C4-2B (cell line): Measurements from ENCODE around the gene CCSER1.

Experiments used
- ZFX ChIP-seq: fragments of 450-650 bp; IDR thresholded peaks from 2 replicates; pipeline ENCODE4 v1.6.1; 2017
- TF ChIP-seq, protein P1 (sequence below): fragments of 450-650 bp; conservative IDR thresholded peaks from 2 replicates; pipeline ENCODE4 v1.5.1; 2017; ENCODE audit warnings: mild to moderate bottlenecking

DNA sequence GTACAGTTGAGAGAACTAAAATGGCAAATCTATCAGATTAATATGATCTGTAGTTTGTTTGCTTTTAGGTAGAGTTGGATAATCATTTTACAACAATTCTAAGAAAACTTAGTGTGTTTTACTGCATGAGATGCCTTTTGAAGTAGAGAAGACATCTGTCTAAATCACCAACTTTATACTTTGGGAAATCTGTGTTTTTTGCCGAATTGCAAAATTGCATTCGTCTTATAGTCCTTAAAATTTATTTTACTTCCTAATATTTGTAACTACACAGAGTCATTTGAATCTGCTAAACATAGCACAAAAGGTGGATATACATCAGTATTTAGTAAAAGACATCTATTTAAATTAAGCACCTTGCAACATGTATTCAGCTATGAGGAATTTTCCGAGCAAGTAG lies 100.0 kb downstream of the CCSER1 start:
- TF ChIP-seq, protein P1, sequence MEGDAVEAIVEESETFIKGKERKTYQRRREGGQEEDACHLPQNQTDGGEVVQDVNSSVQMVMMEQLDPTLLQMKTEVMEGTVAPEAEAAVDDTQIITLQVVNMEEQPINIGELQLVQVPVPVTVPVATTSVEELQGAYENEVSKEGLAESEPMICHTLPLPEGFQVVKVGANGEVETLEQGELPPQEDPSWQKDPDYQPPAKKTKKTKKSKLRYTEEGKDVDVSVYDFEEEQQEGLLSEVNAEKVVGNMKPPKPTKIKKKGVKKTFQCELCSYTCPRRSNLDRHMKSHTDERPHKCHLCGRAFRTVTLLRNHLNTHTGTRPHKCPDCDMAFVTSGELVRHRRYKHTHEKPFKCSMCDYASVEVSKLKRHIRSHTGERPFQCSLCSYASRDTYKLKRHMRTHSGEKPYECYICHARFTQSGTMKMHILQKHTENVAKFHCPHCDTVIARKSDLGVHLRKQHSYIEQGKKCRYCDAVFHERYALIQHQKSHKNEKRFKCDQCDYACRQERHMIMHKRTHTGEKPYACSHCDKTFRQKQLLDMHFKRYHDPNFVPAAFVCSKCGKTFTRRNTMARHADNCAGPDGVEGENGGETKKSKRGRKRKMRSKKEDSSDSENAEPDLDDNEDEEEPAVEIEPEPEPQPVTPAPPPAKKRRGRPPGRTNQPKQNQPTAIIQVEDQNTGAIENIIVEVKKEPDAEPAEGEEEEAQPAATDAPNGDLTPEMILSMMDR: no peak
- TF ChIP-seq ZFX: no peak
